A204.1 (cell line): ENCODE results near the gene KRTAP5-9.
"Not testable (repeated sequence)": the region's sequence is repeated elsewhere in the genome, so short reads cannot be mapped to it uniquely, and the experiment has no call there.

ENCODE experiments used
- FAIRE-seq: peaks from 2 replicates; lab custom pipeline; 2012; peaks lifted over from hg19 to GRCh38; lab: Jason Lieb, UNC

KRTAP5-9 gene

DNA sequence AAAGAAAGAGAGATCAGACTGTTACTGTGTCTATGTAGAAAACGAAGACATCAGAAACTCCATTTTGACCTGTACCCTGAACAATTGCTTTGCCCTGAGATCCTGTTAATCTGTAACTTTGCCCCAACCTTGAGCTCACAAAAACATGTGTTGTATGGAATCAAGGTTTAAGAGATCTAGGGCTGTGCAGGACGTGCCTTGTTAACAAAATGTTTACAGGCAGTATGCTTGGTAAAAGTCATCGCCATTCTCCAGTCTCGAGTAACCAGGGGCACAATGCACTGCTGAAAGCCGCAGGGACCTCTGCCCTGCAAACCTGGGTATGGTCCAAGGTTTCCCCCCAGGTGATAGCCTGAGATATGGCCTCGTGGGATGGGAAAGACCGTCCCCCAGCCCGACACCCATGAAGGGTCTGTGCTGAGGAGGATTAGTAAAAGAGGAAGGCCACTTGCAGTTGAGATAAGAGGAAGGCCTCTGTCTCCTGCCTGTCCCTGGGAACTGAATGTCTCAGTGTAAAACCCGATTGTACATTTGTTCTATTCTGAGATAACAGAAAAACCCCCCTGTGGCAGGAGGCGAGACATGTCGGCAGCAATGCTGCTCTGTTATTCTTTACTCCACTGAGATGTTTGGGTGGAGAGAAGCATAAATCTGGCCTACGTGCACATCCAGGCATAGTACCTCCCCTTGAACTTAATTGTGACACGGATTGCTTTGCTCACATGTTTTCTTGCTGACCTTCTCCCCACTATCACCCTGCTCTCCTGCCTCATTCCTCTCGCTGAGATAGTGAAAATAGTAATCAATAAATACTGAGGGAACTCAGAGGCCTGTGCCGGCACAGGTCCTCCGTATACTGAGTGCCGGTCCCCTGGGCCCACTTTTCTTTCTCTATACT, 13.3 kb upstream of the KRTAP5-9 start:
- FAIRE-seq: not testable (repeated sequence)

DNA sequence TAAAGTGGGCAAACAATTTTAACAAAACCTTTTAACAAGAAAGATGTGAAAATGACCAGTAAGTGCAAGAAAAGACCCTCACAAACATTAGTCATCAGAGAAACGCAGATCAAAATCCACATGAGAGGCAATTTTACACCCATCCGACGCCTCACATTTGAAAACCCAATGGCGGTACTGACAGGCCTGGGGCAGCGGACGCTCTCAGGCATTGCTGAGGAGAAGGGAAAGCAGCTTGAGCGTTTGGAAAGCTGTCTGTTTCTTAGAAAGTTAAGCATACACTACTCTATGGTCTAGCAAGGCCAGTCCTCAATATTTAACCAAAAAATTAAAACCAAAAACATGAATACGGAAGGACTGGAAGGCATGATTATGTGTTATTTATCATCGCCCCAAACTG, 12.4 kb upstream of the KRTAP5-9 start:
- FAIRE-seq: no peak

DNA sequence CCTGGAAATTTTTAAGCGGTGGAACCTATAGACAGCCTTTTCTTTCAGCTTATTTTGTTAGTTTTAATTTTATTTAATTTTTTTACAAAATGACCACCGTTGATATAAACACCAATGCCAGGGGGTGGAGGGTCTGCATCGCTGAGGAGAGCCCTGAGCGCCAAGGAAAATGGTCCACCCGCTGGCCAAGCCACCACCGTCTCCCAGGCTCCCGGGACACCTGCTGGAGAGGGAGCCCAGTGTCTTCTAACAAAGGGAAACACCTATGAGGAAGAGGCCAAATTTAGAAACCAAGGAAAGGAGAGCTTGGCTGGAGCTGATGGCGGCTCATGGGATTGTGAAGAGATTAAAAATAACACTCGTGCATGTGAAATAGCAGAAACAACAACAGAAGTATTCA, 10.7 kb upstream of the KRTAP5-9 start:
- FAIRE-seq: no peak

DNA sequence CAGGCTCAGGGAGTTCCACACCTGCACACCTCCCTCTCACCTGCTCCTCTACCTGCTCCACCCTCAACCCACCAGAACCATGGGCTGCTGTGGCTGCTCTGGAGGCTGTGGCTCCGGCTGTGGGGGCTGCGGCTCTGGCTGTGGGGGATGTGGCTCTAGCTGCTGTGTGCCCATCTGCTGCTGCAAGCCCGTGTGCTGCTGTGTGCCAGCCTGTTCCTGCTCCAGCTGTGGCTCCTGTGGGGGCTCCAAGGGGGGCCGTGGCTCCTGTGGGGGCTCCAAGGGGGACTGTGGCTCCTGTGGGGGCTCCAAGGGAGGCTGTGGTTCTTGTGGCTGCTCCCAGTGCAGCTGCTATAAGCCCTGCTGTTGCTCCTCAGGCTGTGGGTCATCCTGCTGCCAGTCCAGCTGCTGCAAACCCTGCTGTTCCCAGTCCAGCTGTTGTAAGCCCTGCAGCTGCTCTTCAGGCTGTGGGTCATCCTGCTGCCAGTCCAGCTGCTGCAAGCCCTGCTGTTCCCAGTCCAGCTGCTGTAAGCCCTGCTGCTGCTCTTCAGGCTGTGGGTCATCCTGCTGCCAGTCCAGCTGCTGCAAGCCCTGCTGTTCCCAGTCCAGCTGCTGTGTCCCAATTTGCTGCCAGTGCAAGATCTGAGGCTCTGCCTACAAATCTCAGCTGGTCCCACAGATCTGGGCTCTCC, 10.1 kb upstream of the KRTAP5-9 start, which contains the start of gene KRTAP5-8:
Gene KRTAP5-8, plus strand, starts transcription at position 49 of the 689 bp plus-strand sequence. Its CDS starts 31 bp downstream, at position 80.
- FAIRE-seq: not testable (repeated sequence)

DNA sequence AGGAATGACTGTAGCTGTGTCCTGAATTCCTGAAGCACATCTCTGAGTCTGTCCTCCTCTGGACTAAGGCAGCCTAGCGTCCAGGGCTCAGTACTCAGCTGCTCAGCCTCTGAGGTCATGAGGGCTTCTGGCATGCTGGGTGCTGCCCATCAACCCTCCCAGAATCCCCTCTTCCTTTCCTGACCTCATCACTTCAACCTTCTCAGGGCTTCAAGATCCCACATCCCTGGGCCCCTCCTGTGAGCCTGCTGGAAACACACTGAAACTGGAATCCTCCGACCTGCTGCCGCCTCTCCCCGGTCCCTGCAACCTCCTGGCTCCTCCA, 9.6 kb upstream of the KRTAP5-9 start:
- no peak for FAIRE-seq

DNA sequence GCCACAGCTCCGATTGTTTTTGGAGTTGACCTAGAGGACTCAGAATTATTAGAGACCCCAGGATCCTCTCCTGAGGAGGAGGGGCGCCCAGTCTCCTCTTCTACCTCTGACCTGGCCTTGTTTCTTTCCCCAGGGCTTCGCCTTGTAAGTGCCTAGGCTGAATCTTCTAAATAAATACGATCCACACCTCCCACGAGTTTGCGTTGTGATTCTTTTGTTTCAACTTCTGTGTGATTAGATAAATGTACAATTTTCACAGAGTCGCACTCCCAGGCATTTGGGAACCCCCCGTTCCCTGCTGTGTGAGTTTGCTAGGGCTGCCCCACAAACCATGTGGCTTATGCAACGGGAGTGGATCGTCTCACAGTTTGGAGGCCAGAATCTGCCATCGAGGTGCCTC, 9.2 kb upstream of the KRTAP5-9 start:
- FAIRE-seq: no peak

DNA sequence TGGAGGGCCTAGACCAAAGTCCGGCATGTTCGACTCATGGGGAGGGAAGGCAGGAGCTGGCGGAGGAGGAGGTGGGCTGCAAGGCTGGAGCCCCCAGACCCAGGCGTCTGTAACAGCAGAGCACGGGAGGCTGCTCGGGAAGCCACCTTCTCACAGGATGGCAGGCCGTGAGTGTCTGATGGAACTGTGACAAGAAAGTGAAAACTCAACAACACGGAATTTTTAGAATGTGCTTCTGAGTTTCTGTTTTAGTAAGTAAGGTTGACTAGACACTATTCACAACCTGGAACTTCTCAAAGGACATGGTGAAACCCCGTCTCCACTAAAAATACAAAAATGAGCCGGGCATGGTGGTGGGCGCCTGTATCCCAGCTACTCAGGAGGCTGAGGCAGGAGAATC, 8.2 kb upstream of the KRTAP5-9 start:
- FAIRE-seq: not testable (repeated sequence)

DNA sequence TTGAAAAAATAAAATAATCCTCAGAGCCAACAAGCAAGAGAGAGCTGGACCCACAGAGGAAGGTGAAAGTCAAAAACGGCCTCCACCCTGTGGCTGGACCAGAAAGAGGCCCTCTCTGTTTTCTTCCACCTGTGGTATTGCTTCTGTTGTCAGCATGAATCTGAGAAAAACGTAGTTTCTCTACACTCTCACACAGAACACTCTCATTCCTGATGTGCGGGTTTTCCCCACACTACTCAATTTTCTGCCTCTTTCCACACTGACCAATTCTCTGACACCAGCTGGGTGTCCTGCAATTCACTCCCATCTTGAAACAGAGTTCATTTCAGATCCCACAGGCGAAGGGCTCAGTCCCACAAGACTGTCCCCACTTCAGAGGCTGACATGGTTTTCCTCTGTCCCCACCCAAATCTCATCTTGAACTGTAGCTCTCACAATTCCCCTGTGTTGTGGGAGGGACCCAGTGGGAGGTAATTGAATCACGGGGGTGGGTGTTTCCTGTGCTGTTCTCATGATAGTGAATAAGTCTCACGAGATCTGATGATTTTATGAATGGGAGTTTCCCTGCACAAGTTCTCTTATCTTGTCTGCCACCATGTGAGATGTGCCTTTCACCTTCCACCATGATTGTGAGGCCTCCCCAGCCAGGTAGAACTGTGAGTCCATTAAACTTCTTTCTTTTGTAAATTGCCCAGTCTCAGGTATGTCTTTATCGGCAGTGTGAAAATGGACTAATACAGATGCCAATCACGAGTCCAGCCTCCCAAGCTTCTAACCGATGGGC, 7.5 kb upstream of the KRTAP5-9 start:
- FAIRE-seq: not testable (repeated sequence)

DNA sequence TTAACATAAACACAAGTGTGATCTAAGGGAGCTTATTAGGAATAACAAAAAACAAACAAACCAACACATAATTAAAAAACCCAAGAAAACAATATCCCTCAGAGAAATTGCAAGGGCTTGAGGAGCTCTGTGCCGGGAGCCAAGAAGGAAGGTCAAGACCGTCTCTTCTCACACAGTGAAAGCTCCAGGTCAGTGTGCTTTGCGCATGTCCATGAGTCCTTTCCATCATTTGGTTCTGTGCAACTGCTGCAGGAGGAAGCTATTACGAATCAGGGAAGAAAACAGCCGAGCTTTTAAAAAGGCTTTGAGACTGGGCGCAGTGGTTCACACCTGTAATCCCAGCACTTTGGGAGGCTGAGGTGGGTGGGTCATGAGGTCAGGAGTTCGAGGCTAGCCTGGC, 5.8 kb upstream of the KRTAP5-9 start:
- FAIRE-seq: no peak

DNA sequence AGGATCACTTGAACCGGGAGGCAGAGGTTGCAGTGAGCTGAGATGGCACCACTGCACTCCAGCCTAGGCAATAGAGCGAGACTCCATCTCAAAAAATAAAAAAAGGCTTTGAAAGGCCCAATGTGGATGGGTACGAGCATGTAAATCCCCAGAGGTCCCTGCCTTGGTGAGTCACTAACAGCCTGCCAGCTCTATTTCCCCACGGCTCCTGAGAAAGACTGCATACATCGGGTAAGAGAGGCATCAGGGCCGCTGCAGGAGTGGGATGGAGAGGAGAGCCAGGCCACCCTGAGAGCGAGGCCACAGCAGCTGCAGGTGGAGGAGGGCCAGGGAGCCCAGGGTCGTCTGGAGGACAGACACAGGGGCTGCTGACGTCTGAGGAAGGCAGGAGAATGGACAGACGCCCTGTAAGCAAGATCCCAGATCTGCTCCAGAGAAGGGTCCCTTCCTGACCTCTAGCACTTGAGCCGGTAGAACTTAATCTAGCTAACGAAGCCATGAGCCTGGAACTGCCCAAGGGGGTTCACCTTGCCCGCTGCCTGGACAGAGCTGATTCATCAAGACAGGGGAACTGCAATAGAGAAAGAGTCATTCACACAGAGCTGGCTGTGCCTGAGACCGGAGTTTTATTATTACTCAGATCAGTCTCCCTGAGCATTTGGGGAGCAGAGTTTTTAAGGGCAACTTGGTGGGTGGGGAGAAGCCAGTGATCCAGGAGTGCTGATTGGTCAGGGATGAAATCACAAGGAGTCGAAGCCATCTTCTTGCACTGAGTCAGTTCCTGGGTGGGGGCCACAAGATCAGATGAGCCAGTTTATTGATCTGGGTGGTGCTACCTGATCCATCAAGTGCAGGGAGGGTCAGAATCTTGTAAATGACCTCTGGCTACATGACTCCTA, 5.1 kb upstream of the KRTAP5-9 start:
- no peak for FAIRE-seq

DNA sequence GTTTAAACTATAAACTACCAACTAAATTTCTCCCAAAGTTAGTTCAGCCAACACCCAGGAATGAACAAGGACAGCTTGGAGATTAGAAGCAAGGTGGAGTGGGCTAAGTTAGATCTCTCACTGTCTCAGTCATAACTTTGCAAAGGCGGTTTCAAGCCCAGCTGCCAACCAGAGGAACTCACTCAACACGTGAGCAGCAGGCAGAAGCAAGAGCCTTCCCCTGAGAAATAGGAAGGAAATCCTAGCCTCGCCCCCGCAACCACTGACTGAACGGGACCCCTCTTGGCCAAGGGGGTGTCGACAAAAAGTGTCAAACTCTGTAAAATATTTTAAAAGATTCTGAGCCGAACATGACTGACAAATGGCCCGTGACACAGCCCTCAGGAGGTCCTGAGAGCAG, 4.4 kb upstream of the KRTAP5-9 start:
- no peak for FAIRE-seq

DNA sequence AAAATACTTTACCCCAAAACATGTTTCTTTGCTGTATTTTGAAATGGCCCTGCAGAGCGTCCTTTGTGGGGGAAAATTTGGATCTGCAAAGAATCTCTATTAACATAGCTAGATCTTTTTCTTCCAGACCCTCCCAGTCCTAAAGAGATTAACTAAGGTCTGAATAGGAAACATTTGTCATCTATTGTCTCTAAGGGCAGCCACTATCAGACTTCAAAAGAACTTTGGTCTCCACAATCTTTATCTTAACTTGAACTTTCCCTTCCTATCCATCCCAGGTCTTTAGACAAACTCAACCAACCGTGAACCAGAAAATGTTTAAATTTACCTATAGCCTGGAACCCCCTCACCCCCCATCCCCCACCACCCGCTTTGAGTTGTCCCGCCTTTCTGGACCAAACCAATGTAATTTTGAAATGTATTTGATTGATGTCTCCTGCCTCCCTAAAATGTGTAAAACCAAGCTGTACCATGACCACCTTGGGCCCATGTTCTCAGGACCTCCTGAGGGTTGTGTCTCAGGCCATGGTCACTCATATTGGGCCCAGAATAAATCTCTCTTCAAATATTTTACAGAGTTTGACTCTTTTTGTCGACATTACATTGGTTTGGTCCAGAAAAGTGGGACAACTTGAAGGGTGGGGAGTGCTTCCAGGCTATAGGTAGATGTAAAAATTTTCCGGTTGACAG, 3.5 kb upstream of the KRTAP5-9 start:
- FAIRE-seq: no peak

DNA sequence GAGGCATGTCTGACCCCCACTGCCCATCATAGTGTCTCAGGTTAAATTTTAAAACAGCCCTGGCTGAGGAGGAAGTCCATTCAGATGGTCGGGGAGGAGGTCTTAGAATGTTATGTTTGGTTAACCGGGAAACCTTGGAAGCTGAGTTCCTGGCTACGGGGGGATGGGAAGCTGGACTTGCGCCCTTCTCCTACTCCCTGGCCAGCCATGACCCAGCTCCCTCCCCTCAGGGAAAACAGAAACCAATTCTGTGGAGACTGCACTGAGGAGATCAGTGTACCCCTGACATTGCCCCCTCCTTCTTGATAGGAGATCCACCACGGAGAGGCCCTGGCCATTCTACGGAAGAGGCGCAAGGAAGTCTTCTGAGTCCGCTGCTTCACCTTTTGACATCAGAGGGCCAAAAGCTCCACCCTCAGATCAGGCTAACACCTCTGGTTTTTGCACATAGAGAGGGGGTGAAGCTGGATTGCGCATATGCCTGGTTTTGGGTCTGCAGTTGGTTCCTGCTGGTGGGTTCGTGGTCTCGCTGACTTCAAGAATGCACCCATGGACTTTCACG, 2.7 kb upstream of the KRTAP5-9 start:
- FAIRE-seq: no peak

DNA sequence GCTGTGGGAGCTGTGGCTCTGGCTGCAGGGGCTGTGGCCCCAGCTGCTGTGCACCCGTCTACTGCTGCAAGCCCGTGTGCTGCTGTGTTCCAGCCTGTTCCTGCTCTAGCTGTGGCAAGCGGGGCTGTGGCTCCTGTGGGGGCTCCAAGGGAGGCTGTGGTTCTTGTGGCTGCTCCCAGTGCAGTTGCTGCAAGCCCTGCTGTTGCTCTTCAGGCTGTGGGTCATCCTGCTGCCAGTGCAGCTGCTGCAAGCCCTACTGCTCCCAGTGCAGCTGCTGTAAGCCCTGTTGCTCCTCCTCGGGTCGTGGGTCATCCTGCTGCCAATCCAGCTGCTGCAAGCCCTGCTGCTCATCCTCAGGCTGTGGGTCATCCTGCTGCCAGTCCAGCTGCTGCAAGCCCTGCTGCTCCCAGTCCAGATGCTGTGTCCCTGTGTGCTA, 514 bp downstream of the KRTAP5-9 start:
- no peak for FAIRE-seq

DNA sequence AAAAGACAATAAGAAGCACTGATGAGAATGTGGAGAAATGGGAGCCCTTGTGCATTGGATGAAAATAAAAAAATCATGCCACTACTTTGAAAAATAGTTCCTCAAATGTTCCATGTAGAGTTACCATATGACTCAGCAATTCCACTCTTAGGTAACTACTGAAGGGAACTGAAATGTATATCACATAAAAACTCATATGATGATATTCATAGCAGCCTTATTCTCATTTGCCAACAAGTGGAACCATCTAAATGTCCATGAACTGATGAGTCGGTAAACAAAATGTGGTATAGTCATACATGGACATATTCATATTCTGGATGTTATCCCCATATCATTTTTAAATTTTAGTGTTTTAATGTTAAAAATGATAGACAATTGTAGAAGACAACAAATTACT, 3.5 kb downstream of the KRTAP5-9 start:
- no peak for FAIRE-seq

DNA sequence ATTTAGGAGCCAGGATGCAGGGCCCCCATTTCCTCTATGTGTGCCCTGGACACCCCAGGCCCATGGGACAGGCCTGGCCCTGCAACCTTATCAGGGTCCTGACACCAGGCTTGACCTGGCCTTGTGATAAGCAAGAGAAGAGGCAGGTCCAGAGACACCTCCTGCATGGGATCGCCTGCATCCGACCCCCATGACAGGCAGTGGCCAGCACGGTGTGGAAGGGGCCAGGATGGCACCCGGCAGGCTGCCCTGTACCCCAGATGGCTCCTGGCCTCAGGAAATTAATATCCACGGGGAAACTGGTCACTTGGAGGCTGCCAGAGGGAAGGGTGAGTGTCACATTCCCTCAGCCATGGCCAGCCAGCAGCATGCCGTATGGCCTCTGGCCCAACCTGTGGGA, 6.8 kb downstream of the KRTAP5-9 start:
- no peak for FAIRE-seq

DNA sequence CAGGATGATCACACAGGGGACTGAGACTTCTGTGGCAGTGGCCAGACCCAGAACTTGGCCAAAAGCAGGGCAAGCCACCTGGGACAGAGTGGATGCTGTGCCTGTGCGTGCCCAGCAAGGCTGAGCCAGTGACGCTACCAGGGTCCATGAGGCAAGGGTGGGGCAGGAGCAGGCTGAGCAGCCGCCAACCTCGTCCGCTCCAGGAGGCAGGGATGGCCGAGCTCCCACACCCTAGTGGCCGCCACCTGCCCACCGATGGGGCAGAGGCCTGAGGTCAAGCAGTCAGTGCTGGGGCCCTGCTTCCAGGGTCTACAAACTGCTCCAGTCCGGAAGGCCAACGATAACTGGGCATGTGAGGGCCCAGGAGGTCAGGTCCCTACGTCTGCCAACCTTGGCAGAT, 7.3 kb downstream of the KRTAP5-9 start:
- FAIRE-seq: no peak

DNA sequence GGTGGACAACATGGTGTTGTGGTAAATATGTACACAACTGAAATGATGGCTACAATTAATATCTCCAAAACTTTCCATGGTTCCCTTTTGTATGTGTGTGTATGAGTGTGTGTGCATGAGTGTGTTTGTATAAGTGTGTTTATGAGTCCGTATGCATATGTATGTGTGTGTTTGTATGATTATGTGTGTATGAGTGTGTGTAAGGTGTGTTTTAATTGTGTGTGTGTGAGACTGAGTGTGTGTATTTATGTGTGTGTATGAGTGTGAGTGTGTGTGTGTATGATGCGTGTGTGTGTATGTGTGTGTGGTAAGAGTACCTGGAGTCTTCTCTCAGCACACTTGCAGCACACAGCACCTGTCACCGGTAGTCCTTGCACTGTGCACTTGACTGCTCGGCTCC, 7.8 kb downstream of the KRTAP5-9 start:
- FAIRE-seq: no peak

DNA sequence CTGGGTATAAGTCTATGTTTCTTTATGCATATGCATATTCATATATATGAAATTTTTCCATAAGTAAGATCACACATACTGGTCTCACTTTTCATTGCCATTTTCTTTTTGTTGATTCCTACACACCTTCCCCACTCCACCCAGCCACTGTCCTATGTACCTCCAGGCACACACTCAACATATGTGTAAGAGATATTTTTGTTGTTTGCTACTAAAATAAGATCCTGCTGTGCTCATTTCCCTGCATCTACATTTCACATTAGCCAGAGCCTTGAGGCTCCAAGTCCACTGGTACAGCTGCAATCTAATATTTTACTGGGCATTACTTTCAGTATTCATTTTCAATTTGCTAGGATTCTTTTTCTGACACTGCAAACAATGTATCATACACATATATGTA, 9.0 kb downstream of the KRTAP5-9 start:
- FAIRE-seq: no peak

DNA sequence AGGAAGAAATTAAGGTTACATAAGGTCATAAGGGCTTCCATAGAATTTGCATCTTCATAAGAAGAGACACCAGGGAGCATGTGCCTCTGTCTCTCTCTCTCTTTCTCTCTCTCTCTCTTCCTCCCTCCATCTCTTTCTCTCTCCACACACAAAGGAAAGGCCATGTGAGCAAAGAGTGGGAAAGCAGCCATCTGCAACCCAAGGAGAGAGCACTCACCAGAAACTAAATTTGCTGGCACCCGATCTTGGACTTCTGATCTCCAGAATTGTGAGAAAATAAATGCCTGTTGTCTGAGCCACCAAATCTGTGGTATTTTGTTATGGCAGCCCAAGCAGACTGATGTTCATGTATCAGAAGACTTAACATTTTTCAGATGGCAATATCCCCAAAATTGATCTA, 10.8 kb downstream of the KRTAP5-9 start:
- FAIRE-seq: no peak

DNA sequence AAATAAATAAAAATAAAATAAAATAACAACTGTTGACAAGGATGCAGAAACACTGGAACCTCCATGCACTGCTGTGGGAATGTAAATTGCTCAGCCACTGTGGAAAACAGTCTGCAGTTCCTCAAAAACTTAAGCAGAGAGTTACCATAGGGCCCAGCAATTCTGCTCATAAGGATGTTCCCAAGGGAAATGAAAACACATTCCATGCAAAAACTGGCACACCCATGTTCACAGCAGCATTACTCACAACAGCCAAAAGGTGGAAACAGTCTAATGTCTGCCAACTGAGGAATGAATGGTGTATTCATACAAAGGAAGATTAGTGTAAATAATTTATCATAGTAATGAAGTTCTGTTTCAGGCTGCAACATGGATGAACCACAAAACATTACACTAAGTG, 13.9 kb downstream of the KRTAP5-9 start:
- FAIRE-seq: no peak
